ENCODE data around the gene TNNT2.

DNA sequence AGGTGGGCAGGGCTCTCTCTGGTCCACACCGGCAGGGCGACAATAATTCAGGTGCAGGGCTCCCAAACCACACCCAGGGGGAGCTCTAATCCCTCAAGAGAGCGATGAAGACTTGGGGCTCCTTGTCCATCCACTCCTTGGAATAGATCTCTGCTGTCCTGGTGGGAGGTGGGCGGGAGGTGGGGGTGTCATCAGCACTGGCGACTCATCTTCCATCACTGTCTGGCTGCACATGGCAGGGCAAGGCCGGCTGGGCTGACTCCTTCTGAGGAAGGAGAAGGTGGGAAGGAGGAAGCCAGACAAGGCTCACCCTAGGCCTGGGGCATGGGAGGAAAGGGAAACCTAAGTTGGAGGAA is 29.3 kb downstream of the TNNT2 start:
- TF ChIP-seq, protein P1, sequence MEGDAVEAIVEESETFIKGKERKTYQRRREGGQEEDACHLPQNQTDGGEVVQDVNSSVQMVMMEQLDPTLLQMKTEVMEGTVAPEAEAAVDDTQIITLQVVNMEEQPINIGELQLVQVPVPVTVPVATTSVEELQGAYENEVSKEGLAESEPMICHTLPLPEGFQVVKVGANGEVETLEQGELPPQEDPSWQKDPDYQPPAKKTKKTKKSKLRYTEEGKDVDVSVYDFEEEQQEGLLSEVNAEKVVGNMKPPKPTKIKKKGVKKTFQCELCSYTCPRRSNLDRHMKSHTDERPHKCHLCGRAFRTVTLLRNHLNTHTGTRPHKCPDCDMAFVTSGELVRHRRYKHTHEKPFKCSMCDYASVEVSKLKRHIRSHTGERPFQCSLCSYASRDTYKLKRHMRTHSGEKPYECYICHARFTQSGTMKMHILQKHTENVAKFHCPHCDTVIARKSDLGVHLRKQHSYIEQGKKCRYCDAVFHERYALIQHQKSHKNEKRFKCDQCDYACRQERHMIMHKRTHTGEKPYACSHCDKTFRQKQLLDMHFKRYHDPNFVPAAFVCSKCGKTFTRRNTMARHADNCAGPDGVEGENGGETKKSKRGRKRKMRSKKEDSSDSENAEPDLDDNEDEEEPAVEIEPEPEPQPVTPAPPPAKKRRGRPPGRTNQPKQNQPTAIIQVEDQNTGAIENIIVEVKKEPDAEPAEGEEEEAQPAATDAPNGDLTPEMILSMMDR (conservative IDR thresholded peaks at IDR 0.05; ENCODE audit: low read depth, low read length) = peak; percentile 82
- TF ChIP-seq POLR2A (IDR thresholded peaks at IDR 0.05; ENCODE audit: low read depth, low read length) (no peak), RFX5 (IDR thresholded peaks at IDR 0.05; ENCODE audit: low read depth, low read length) (no peak), BHLHE40 (IDR thresholded peaks at IDR 0.05; ENCODE audit: low read depth, low read length) (no peak), SMC3 (IDR thresholded peaks at IDR 0.05; ENCODE audit: low read depth, low read length) (peak; percentile 66), FOS (IDR thresholded peaks at IDR 0.05; ENCODE audit: low read depth, low read length) (no peak), MAZ (IDR thresholded peaks at IDR 0.05; ENCODE audit: borderline replicate concordance, low read depth, low read length) (no peak), RCOR1 (IDR thresholded peaks at IDR 0.05; ENCODE audit: insufficient replicate concordance, low read length) (no peak), CEBPB (IDR thresholded peaks at IDR 0.05; ENCODE audit: low read depth, low read length) (no peak), MXI1 (IDR thresholded peaks at IDR 0.05; ENCODE audit: borderline replicate concordance, low read depth, low read length) (no peak)
- TF ChIP-seq, protein P2, sequence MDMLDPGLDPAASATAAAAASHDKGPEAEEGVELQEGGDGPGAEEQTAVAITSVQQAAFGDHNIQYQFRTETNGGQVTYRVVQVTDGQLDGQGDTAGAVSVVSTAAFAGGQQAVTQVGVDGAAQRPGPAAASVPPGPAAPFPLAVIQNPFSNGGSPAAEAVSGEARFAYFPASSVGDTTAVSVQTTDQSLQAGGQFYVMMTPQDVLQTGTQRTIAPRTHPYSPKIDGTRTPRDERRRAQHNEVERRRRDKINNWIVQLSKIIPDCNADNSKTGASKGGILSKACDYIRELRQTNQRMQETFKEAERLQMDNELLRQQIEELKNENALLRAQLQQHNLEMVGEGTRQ (IDR thresholded peaks at IDR 0.05; ENCODE audit: low read depth, low read length) = no peak

All from IMR-90 (cell line).